Right cardiac atrium (tissue), 5 donors: ENCODE results near the gene ARMC9. TPM values are rescaled to one million over a fixed set of nuclear protein-coding genes. Genes with fewer than 3 reads are reported as not detected.

Experiments used
- ATAC-seq, 2 donors: fragments of 200-7000 bp; cut with Tn5 transposase; one replicate each; pipeline versions ENCODE4 v1.8.0 to v1.9.1; 2020; ENCODE audit warnings: moderate library complexity in 2 of 2, mild to moderate bottlenecking in 1 of 2
- DNase-seq, 3 donors: peaks; one replicate each; pipeline ENCODE4 v3.0.0-alpha.2; 2020
- H3K27ac ChIP-seq: one replicate; pipeline ENCODE4 v1.5.1; 2013; ENCODE audit warnings: mild to moderate bottlenecking, low read length, control low read depth, moderate library complexity
- H3K27me3 ChIP-seq: one replicate; pipeline ENCODE4 v1.6.1; 2013; ENCODE audit not compliant: control insufficient read depth, insufficient read depth
- H3K4me1 ChIP-seq: one replicate; pipeline ENCODE4 v1.6.1; 2013; ENCODE audit warnings: low read length; ENCODE audit not compliant: control insufficient read depth, insufficient read depth
- H3K4me3 ChIP-seq: one replicate; pipeline ENCODE4 v1.5.1; 2013; ENCODE audit warnings: low read length, control low read depth
- H3K9me3 ChIP-seq: one replicate; pipeline ENCODE4 v1.6.1; 2013; ENCODE audit warnings: low read length; ENCODE audit not compliant: control insufficient read depth
- WGBS: extraction: QIAGEN DNeasy Blood & Tissue Kit; methylation state at CpG from one replicate; pipeline ENCODE4 v1.1.7; 2013; 5-methylcytosine and 5-hydroxymethylcytosine counted together
- intact Hi-C, 4 donors: fragments of 100-400 bp; cut with DNase I; formaldehyde crosslinking; loops; one replicate each; pipeline versions ENCODE4 v1.11.0 to v1.14.0; 2022 to 2023
- polyA plus RNA-seq: library from polyadenylated mRNA; stranded (reverse); fragments of 200-250 nt; gene quantifications from one replicate; pipeline ENCODE4 v1.2.3, GENCODE V29; 2013
- total RNA-seq, 4 donors: library from RNA; stranded (reverse); fragmentation: NEBNext Ultra II Directional; extraction: Animal tissue kit (Norgen Biotek cat#: 25700); gene quantifications; one replicate each; pipeline ENCODE4 v1.2.1, GENCODE V29; 2021
- donor health status: healthy with polysubstance abuse.
- donor health status: DM: no; HTN: yes; CAD: no.
- donor health status: DM: no; HTN: no; CAD: no.
- donor health status: DM: no; HTN: yes; CAD: no; lungs with severe emphysema.
- donor health status: DM: yes; HTN: yes; CAD: no.

Gene ARMC9
- total and polyA plus RNA-seq, 5 donors = 1.3 to 6.8 (median 3.8) TPM

- no peak overlapping the region for H3K27ac ChIP-seq
- no peak overlapping the region for H3K4me3 ChIP-seq
- 74% methylated on average over 12 of the region's 12 CpGs for WGBS
- no peaks in the 10 kb centered on the region for H3K4me1 ChIP-seq
- no peaks in the 10 kb centered on the region for H3K9me3 ChIP-seq
- DNase-seq (peak in 2 of 3 donors; percentile 47 to 70), ATAC-seq (peak; percentile 95 to 96)
- no peaks in the 10 kb centered on the region for H3K27me3 ChIP-seq
- intact Hi-C loops = loop anchor here (5.0 to 10.0 kb wide), 3 partner anchors 67 to 225 kb away; no protein-coding TSS in a partner anchor
Measured at GRCh38 chr2:231227310-231228162, 29.1 kb downstream of the ARMC9 start.

DNA sequence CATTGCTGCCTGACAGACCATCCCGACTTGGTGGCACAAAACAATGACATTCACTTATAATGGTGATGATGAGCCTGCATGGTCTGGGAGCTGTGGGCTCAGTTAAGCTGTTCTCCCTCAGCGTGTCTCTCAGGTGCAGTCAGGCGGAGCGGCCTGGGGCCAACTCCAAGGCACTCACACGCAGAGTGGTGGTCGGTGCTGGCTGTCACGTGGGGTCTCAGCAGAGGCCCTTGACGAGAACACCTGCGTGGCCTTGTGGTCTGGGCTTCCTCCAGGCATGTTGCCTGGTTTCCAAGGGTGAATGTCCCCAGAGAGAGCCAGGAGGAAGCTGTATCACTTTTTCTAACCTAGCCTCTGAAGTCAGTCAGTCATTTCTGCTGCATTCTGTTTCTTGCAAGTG is 29.8 kb downstream of the ARMC9 start:
- WGBS = 82% methylated on average over 9 of the region's 9 CpGs
- Histone ChIP-seq H3K9me3 (no peaks in the 10 kb centered on the region), H3K27me3 (no peaks in the 10 kb centered on the region), H3K27ac (no peak overlapping the region), H3K4me1 (no peaks in the 10 kb centered on the region), H3K4me3 (no peak overlapping the region)
- DNase-seq = no peak
- ATAC-seq = peak in 1 of 2 donors; percentile 27
- intact Hi-C loops = loop anchor here (5.0 to 10.0 kb wide), 3 partner anchors 67 to 224 kb away; no protein-coding TSS in a partner anchor

DNA sequence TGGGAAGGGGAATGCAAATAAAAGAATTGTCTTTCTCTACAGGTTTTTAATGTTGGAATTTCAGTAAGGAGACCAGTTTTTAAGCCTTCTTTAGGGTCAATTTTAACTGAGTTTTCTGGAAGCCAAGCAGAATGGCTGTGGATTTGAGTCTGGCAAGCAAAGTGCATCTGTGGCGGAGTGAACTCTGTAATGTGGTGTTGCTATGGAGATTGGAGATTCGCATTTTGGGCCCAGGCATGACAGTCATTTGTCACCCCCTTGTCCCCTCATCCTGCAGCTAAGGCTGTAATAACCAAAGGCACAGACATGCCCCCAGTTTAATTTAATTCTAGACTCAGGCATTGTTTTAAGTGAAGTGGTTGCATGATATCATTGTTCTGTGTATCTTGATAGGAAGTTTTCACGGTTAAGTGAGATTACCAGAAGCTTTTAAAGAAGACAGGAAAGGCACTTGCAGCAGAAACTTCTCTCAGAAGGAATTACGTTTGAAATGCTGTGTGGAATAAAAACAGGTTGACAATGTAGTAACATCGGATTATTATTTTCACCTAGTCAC is 30.6 kb downstream of the ARMC9 start:
- Histone ChIP-seq H3K4me3 (no peak overlapping the region), H3K27ac (no peak overlapping the region), H3K9me3 (no peaks in the 10 kb centered on the region), H3K27me3 (no peaks in the 10 kb centered on the region), H3K4me1 (no peaks in the 10 kb centered on the region)
- DNase-seq (no peak), ATAC-seq (no peak)
- intact Hi-C loops = loop anchor here (5.0 to 10.0 kb wide), 3 partner anchors 66 to 223 kb away; no protein-coding TSS in a partner anchor
- 67% methylated on average over 5 of the region's 5 CpGs for WGBS

DNA sequence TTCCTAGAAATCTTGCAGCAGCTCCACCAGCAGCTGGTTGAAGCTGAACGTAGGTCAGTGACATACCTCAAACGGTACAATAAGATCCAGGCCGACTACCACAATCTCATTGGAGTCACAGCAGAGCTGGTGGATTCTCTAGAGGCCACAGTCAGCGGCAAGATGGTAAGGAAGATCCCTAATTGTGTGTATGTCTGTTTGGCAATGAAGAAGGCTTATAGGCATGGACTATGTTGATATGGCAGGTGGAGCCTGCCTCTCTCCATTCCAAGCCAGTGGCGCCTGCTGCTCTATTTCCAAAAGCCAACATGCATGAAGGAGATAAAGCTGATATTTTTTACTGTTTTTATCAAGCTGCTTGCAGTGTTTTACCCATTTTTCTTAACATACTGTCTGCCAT is 36.8 kb downstream of the ARMC9 start:
- DNase-seq (no peak), ATAC-seq (no peak)
- Histone ChIP-seq H3K4me3 (no peak overlapping the region), H3K4me1 (no peaks in the 10 kb centered on the region), H3K27me3 (no peaks in the 10 kb centered on the region), H3K9me3 (no peaks in the 10 kb centered on the region), H3K27ac (no peak overlapping the region)
- WGBS = 91% methylated on average over 5 of the region's 5 CpGs
- intact Hi-C loops = no loop called here

DNA sequence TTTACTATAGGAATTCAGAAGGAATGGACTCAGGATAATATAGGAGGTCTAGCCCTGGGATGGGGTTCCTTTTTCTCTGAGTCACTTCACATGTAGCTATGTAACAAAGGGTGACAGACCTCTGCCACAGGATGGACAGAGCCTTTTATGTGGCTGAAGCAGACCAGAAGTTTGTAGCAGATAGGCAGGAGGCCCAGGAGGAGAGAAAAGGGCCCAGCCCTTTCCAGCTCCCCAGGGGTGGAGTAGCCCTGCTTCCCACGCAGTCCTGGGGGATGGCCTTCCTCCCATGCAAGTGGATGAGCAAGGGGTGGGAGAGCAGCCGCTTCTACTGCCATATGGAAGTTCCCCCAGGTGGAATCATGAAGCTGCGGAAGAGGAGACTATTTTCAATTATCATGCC is 40.3 kb downstream of the ARMC9 start:
- Histone ChIP-seq H3K4me3 (no peak overlapping the region), H3K9me3 (no peaks in the 10 kb centered on the region), H3K27ac (no peak overlapping the region), H3K4me1 (no peaks in the 10 kb centered on the region), H3K27me3 (no peaks in the 10 kb centered on the region)
- DNase-seq = no peak
- intact Hi-C loops = no loop called here
- no peak for ATAC-seq
- WGBS = 85% methylated on average over 3 of the region's 3 CpGs

DNA sequence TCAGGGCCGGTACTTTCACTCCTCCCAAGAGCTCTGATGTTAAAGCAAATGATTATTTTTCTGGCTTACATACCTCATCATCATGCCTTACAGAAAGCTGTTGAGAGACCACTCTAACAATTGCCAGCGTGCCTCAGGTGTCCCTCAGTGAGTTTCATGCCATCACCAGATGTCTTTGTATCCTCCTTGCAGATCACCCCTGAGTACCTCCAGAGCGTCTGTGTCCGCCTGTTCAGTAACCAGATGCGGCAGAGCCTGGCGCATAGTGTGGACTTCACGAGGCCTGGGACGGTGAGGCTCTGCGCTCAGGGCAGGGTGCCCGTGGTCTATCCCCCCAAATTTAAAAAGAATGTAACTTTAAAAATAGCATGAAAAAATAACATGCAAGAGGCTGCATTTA is 41.3 kb downstream of the ARMC9 start:
- WGBS = 95% methylated on average over 10 of the region's 10 CpGs
- Histone ChIP-seq H3K9me3 (no peaks in the 10 kb centered on the region), H3K27ac (no peak overlapping the region), H3K4me3 (no peak overlapping the region), H3K27me3 (no peaks in the 10 kb centered on the region), H3K4me1 (no peaks in the 10 kb centered on the region)
- ATAC-seq = no peak
- no peak for DNase-seq
- intact Hi-C loops = no loop called here

GRCh38 chr2:231241755-231242507 is 43.5 kb downstream of the ARMC9 start:
- intact Hi-C loops = no loop called here
- H3K4me1 ChIP-seq = no peaks in the 10 kb centered on the region
- no peak overlapping the region for H3K27ac ChIP-seq
- ATAC-seq (peak; percentile 59 to 65), DNase-seq (peak in 1 of 3 donors; percentile 65)
- no peaks in the 10 kb centered on the region for H3K9me3 ChIP-seq
- no peaks in the 10 kb centered on the region for H3K27me3 ChIP-seq
- no peak overlapping the region for H3K4me3 ChIP-seq
- 72% methylated on average over 7 of the region's 7 CpGs for WGBS

GRCh38 chr2:231243866-231244265 is 45.4 kb downstream of the ARMC9 start:
- no peaks in the 10 kb centered on the region for H3K4me1 ChIP-seq
- intact Hi-C loops = no loop called here
- 91% methylated on average over 7 of the region's 7 CpGs for WGBS
- no peaks in the 10 kb centered on the region for H3K27me3 ChIP-seq
- ATAC-seq = no peak
- no peaks in the 10 kb centered on the region for H3K9me3 ChIP-seq
- no peak overlapping the region for H3K4me3 ChIP-seq
- no peak for DNase-seq
- H3K27ac ChIP-seq = no peak overlapping the region

GRCh38 chr2:231244382-231245248 is 46.2 kb downstream of the ARMC9 start:
- no peaks in the 10 kb centered on the region for H3K4me1 ChIP-seq
- H3K27me3 ChIP-seq = no peaks in the 10 kb centered on the region
- H3K27ac ChIP-seq = no peak overlapping the region
- WGBS = 89% methylated on average over 15 of the region's 15 CpGs
- DNase-seq = peak in 1 of 3 donors; percentile 9
- intact Hi-C loops = no loop called here
- no peak overlapping the region for H3K4me3 ChIP-seq
- ATAC-seq = no peak
- H3K9me3 ChIP-seq = no peaks in the 10 kb centered on the region

- no peaks in the 10 kb centered on the region for H3K9me3 ChIP-seq
- H3K4me3 ChIP-seq = no peak overlapping the region
- H3K4me1 ChIP-seq = no peaks in the 10 kb centered on the region
- 80% methylated on average over 14 of the region's 14 CpGs for WGBS
- DNase-seq (peak in 1 of 3 donors; percentile 30), ATAC-seq (no peak)
- H3K27ac ChIP-seq = no peak overlapping the region
- H3K27me3 ChIP-seq = no peaks in the 10 kb centered on the region
- intact Hi-C loops = no loop called here
Measured at GRCh38 chr2:231245249-231246094, 47.0 kb downstream of the ARMC9 start.
